IPS DF 19.7 (cell line): ENCODE data around the gene ZNF276.
"Not testable (repeated sequence)": the region's sequence is repeated elsewhere in the genome, so short reads cannot be mapped to it uniquely, and the experiment has no call there.

Experiments
- DNase-seq: peaks from one replicate; pipeline ENCODE4 v3.0.0-alpha.2; 2013; ENCODE audit warnings: low read depth, low spot score

Gene ZNF276

GRCh38 chr16:89736554-89736953 lies 15.2 kb downstream of the ZNF276 start:
- no peak for DNase-seq

- DNase-seq: no peak
Measured at GRCh38 chr16:89737341-89738071, 16.2 kb downstream of the ZNF276 start.

DNA sequence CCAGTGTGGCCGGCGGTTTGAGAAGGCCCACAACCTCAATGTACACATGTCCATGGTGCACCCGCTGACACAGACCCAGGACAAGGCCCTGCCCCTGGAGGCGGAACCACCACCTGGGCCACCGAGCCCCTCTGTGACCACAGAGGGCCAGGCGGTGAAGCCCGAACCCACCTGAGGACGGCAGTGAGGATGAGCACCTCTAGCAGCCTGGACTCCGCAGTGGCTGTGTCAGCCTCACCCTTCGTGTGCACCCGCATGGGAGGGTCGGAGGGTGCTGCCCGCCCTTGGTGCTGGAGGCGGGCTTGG lies 16.7 kb downstream of the ZNF276 start:
- no peak for DNase-seq

DNA sequence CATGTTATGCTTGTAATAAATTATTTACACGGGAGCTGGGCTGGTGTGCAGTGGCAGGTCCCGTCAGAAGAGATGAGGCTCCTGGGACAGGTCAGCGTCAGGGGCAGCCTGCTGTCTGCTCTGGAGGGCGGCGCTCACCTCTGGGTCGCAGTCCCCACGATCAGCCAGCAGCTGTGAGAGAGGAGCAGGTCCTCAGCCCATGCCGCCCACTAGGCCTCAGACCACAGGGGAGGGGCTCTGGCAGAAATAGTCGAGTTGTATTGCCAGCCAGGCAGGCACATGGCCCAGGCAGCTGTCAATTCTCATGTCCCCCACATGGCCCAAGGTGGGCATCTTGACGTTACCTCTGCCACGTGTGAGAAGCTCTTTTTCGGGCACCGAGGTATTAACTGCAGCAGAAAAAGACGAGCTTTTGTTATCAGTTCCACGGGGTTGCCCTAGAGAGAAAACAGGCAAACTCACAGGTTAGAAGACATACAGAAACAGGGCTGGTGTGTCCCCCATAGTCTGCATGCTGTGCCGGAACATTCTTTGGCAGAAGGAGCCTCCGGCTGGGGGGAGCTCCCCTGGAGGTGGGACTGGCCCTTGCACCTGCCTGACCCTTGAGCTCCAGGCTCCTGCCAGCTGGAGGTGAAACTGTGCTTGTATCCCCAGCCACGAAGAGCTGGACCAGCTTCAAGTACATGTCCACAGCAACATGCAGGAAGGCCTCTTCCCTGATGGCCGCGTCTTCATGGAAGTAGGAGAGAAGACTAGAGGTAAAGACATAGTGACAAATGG lies 17.4 kb downstream of the ZNF276 start:
- DNase-seq: no peak

- DNase-seq: no peak
Measured at GRCh38 chr16:89739383-89739782, 18.0 kb downstream of the ZNF276 start.

- DNase-seq: no peak
Measured at GRCh38 chr16:89741342-89742014, 20.1 kb downstream of the ZNF276 start.

DNA sequence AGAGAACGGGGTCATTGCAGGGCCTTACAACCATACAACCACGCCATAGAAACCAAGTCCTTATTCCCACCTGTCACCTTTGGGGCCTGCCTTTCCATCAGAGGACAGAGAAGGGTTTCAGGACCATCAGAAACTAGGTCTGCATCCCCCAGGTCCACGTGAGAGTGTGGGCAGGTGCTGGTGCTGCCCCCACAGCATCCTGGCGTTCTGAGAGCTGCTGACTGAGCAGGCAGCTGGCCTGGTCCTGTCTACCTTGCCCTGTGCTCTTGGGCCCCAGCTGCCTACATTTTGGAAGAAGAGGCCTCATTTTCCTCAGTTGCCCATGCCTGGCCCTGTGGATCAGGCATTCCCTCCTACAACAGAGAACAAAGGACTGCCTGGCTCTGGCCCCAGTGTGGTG lies 21.6 kb downstream of the ZNF276 start:
- DNase-seq: no peak

- DNase-seq: no peak
Measured at GRCh38 chr16:89744813-89745212, 23.5 kb downstream of the ZNF276 start.

DNA sequence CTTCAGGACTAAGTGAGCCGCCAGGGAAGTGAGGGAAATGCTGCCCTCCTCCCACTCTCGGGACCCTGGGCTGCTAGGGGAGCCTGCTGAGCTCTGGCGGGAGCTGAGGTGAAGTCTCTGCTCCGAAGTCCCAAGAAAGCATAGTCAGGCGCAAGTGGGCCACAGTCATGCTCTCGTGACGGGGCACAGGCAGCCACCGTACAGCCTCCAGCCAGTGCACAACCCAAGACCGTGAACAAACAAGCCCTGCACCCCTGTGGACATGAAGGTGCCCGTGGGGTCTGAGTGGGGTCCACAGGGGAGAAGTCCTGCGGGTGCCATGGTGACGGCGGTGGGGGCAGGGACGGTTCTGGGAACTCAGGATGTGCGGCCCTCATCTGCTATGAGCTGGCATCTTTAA lies 24.7 kb downstream of the ZNF276 start:
- DNase-seq: no peak

DNA sequence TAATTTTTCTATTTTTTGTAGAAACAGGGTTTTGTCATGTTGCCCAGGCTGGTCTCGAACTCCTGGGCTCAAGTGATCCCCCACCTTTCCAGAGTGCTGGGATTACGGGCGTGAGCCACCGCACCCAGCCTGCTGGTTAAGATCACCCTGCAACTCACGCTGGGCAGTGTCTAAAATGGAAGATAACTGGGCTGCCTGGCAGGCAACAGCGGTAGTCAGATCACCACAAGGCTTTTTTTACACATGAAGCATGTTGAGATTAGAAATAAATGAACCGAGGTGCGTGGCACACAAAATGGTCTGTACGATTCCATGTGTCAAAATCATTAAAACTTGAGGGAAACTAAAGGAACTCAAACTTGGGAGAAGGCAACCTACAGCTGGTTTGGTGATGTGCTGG lies 26.7 kb downstream of the ZNF276 start:
- DNase-seq: no peak

DNA sequence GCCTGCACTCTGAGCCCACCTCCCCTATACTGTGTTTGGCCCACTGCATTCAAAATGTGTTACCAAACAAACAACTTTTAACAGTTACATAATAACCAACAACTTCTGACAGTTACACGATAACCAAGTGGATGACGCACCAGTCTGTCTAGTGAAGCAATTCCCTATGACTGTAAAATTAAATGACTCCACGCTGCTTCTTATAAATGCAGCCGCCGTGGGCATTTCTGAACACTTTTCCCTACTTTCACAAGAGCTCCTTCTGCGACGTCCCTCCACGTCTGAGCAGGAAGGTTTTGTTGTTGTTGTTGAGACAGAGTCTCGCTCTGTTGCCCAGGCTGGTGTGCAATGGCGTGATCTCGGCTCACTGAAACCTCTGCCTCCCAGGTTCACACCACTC lies 27.6 kb downstream of the ZNF276 start:
- DNase-seq: no peak

DNA sequence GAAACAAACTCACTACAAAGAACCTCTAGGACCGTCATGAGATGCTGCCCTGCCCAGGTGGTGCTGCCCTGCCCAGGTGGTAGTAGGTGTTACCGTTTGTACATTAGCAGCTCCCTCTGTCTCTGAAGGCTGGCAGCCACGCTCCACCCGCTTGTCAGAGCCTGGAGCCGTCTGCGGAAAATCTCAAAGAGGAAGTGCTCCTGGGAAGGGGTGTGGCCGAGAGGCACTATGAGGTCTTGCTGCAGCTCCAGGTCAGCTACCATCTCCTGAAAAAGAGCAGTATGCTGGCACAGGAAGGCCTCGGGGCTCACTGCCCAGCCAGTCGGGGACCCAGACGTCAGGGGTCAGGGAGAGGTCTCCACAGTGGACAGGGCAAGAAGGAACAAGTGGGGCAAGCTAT lies 28.3 kb downstream of the ZNF276 start:
- DNase-seq: no peak

GRCh38 chr16:89759746-89760340 lies 38.5 kb downstream of the ZNF276 start:
- no peak for DNase-seq

- no peak for DNase-seq
Measured at GRCh38 chr16:89761304-89761922, 40.1 kb downstream of the ZNF276 start.

GRCh38 chr16:89764711-89765201 lies 43.4 kb downstream of the ZNF276 start:
- no peak for DNase-seq

GRCh38 chr16:89765292-89765830 lies 44.0 kb downstream of the ZNF276 start:
- no peak for DNase-seq

- no peak for DNase-seq
Measured at GRCh38 chr16:89770367-89770766, 49.0 kb downstream of the ZNF276 start.

- DNase-seq: no peak
Measured at GRCh38 chr16:89775223-89775622, 53.9 kb downstream of the ZNF276 start.

GRCh38 chr16:89778211-89778610 lies 56.9 kb downstream of the ZNF276 start:
- not testable (repeated sequence) for DNase-seq

DNA sequence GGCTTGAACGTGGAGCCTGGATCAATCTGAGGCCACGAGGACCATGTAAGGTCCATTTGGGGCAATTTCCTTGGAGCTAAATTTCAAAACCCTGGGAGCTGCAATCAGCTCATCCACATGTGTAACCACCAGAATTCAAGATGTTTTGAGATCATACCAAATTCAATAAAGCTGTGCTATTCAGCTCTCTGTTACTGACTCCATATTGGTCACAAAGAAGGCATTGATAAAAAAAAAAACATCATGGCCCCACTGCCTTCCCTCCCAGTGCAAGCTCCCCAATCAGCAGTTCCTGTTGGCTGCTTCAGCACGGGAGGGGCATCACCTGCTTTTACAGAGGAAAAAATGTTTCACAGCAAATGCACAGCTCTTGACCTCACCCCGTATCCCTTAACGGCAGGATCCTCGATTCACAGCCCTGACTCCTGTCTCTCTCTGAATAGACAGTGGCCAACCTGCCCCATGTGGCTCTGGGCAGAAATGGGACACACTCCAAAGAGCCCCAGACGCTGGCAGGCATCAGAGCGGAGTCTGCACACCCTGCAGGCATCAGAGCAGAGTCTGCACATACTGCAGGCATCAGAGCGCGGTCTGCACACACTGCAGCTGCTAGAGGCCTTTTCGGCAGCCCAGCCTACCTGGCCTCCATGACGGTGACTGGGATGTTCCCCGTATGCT lies 58.0 kb downstream of the ZNF276 start:
- DNase-seq: no peak

DNA sequence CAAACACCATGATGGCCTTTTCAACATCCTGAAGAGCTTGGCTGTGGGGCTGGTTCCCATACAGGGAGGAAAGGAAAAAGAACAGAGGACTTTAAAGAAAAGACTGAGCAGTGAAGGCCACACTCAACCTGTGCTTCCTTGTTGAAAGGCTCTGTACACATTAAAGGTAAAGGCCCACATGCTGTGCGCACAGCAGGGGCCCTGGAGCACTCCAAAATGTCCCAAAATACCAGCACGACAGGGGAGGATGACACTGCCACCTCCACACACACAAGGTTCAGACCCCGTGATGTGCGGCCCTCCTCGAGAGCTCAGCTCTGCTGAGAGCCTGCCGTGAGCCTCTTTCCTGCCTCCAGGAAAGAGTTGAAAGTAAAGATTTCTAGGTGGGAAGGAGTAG lies 58.6 kb downstream of the ZNF276 start:
- DNase-seq: no peak
